Tibial nerve (tissue), 4 donors: Measurements from ENCODE around the gene RRAS. TPM values are rescaled to one million over a fixed set of nuclear protein-coding genes. Genes with fewer than 3 reads are reported as not detected.

Experiments used
- DNase-seq, 2 donors: peaks; one replicate each; pipeline ENCODE4 v3.0.0-alpha.2; 2019; ENCODE audit warnings: low spot score in 2 of 2
- H3K27ac ChIP-seq, 4 donors: fragments of 200-600 bp; sonication (generic) in 3 of 4; one replicate each; pipeline ENCODE4 v1.5.1; 2017 to 2019; ENCODE audit warnings: mild to moderate bottlenecking in 1 of 4
- H3K27me3 ChIP-seq, 2 donors: fragments of 200-600 bp; sonication (generic) in 1 of 2; one replicate each; pipeline versions ENCODE4 v1.5.1 to v1.6.0; 2017 to 2019
- H3K36me3 ChIP-seq, 3 donors: fragments of 200-600 bp; sonication (generic); one replicate each; pipeline ENCODE4 v1.5.1; 2018 to 2019
- H3K4me1 ChIP-seq, 4 donors: fragments of 200-600 bp; sonication (generic) in 3 of 4; one replicate each; pipeline ENCODE4 v1.5.1; 2017 to 2019
- H3K4me3 ChIP-seq, 4 donors: fragments of 200-600 bp; sonication (generic) in 3 of 4; one replicate each; pipeline ENCODE4 v1.5.1; 2017 to 2019; ENCODE audit warnings: mild to moderate bottlenecking in 1 of 4, moderate library complexity in 1 of 4
- H3K9me3 ChIP-seq, 4 donors: fragments of 200-600 bp; sonication (generic) in 3 of 4; one replicate each; pipeline ENCODE4 v1.5.1; 2017 to 2019
- EP300 ChIP-seq, 2 donors: sonication (generic); formaldehyde crosslinking; IDR thresholded peaks; one replicate each; pipeline ENCODE4 v1.6.1; 2017; ENCODE audit warnings: antibody characterized with exemption in 2 of 2, mild to moderate bottlenecking in 1 of 2
- POLR2A ChIP-seq, 2 donors: fragments of 450-650 bp; IDR thresholded peaks; one replicate each; pipeline ENCODE4 v1.6.1; 2017; ENCODE audit warnings: antibody characterized with exemption in 2 of 2, mild to moderate bottlenecking in 2 of 2, moderate library complexity in 2 of 2
- WGBS, 2 donors: methylation state at CpG; one replicate each; pipeline ENCODE4 v1.1.5; 2018; 5-methylcytosine and 5-hydroxymethylcytosine counted together
- total RNA-seq, 4 donors: library from RNA; depleted of rRNA; stranded (reverse); fragments of >200 nt; gene quantifications; one replicate each; pipeline ENCODE4 v1.1.0, GENCODE V29; 2016
- TF ChIP-seq, protein P1 (sequence below), 5 experiments: fragments of 200-600 bp in 3 of 5; fragments of 450-650 bp in 2 of 5; sonication (generic) in 3 of 5; IDR thresholded peaks; one replicate each; pipeline ENCODE4 v1.5.1; 2016 to 2019; ENCODE audit warnings: antibody characterized with exemption in 5 of 5, mild to moderate bottlenecking in 3 of 5, moderate library complexity in 2 of 5

Gene RRAS
- total RNA-seq, 4 donors from 2014 or later: 81.6 to 190 (median 162) TPM

DNA sequence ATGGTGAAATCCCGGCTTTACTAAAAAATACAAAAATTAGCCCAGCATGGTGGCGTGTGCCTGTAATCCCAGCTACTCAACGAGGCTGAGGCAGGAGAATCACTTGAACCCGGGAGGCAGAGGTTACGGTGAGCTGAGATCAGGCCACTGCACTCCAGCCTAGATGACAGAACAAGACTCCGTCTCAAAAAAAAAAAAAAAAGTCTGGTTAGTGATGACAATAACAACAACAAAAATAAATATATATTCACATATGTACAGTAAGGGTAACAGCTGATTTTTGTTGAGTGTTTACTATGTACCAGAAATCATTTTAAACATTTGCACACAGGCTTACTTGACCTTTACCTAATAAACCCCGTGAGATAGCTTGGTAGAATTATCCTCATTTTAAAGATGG, 23.0 kb downstream of the RRAS start:
- 92 to 94% methylated on average over 7 of the region's 7 CpGs for WGBS, 2 donors
- H3K27ac ChIP-seq: no peak overlapping the region
- no peaks in the 10 kb centered on the region for H3K9me3 ChIP-seq
- H3K4me1 ChIP-seq: peaks cover 0 to 29% (median 7%) of the 10 kb centered on the region in 4 donors
- DNase-seq: no peak
- H3K36me3 ChIP-seq: peaks cover 0 to 74% (median 40%) of the 10 kb centered on the region in 3 donors
- TF ChIP-seq POLR2A (IDR thresholded peaks at IDR 0.05): no peak
- TF ChIP-seq, protein P1, sequence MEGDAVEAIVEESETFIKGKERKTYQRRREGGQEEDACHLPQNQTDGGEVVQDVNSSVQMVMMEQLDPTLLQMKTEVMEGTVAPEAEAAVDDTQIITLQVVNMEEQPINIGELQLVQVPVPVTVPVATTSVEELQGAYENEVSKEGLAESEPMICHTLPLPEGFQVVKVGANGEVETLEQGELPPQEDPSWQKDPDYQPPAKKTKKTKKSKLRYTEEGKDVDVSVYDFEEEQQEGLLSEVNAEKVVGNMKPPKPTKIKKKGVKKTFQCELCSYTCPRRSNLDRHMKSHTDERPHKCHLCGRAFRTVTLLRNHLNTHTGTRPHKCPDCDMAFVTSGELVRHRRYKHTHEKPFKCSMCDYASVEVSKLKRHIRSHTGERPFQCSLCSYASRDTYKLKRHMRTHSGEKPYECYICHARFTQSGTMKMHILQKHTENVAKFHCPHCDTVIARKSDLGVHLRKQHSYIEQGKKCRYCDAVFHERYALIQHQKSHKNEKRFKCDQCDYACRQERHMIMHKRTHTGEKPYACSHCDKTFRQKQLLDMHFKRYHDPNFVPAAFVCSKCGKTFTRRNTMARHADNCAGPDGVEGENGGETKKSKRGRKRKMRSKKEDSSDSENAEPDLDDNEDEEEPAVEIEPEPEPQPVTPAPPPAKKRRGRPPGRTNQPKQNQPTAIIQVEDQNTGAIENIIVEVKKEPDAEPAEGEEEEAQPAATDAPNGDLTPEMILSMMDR (IDR thresholded peaks at IDR 0.05): no peak
- no peak for TF ChIP-seq EP300 (IDR thresholded peaks at IDR 0.05)
- H3K4me3 ChIP-seq: no peak overlapping the region
- H3K27me3 ChIP-seq: no peaks in the 10 kb centered on the region

- no peak for DNase-seq
These were observed 23.4 kb downstream of the RRAS start for GRCh38 chr19:49616532-49616931.

DNA sequence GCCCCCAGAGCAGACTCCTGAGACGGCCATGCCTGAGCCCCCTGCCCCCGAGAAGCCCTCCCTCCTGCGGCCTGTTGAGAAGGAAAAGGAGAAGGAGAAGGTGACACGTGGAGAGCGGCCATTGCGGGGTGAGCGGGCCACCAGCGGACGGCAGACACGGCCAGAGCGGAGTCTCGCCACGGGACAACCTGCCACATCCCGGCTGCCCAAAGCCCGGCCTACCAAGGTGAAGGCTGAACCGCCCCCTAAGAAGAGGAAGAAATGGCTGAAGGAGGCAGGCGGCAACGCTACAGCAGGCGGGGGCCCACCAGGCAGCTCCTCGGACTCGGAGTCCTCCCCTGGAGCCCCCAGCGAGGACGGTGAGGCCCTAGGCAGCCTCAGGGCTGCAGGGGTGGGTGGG, 24.1 kb downstream of the RRAS start:
- DNase-seq: no peak
- Histone ChIP-seq H3K27ac (no peak overlapping the region), H3K4me1 (peaks cover 0 to 31% (median 7%) of the 10 kb centered on the region in 4 donors), H3K27me3 (no peaks in the 10 kb centered on the region), H3K36me3 (peaks cover 0 to 72% (median 37%) of the 10 kb centered on the region in 3 donors), H3K9me3 (no peaks in the 10 kb centered on the region), H3K4me3 (no peak overlapping the region)
- TF ChIP-seq EP300 (IDR thresholded peaks at IDR 0.05) (no peak), POLR2A (IDR thresholded peaks at IDR 0.05) (no peak)
- TF ChIP-seq, protein P1 (IDR thresholded peaks at IDR 0.05): no peak
- 93 to 94% methylated on average over 23 of the region's 23 CpGs for WGBS, 2 donors

More at GRCh38 chr19:49616532-49616931, 23.4 kb downstream of the RRAS start:
- Histone ChIP-seq H3K9me3 (no peaks in the 10 kb centered on the region), H3K4me3 (no peak overlapping the region), H3K27ac (no peak overlapping the region), H3K36me3 (peaks cover 0 to 70% (median 38%) of the 10 kb centered on the region in 3 donors), H3K27me3 (no peaks in the 10 kb centered on the region), H3K4me1 (peaks cover 0 to 31% (median 7%) of the 10 kb centered on the region in 4 donors)
- 91 to 99% methylated on average over 7 of the region's 7 CpGs for WGBS, 2 donors
- TF ChIP-seq POLR2A (IDR thresholded peaks at IDR 0.05) (no peak), EP300 (IDR thresholded peaks at IDR 0.05) (no peak)
- TF ChIP-seq, protein P1 (IDR thresholded peaks at IDR 0.05): no peak

DNA sequence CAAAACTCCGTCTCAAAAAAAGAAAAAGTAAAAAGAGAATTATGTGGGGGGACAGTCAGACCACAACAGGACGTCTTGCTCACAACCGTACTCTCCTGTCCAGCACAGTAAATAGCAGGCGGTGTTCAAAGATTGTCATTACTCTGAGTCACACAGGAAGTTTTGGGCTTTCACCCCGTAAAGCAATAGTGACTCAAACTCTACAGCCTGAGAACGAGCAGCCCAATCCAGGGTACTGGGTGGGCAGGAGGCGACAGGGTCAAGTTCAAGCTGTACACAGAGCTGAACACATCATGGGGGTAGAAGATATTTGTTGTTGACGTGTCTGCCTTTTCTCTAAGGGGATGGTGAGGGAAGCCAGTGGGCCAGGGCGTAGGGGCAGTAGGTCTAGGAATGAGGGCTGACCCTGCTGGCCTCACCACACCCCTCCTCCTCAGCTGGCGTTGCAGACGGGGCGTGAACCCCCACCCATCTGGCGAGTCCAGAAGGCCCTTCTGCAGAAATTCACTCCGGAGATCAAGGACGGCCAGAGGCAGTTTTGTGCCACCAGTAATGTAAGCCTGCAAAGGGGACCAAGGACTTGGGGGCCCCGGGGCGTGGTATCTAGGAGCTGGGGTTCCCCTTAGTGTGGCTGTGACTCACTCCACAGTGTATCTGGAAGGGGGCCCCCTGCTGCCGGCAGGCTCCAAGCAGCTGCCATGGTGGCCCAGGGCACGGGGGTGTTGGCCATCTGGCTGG, 25.7 kb downstream of the RRAS start:
- Histone ChIP-seq H3K4me1 (peaks cover 0 to 31% (median 7%) of the 10 kb centered on the region in 4 donors), H3K9me3 (no peaks in the 10 kb centered on the region), H3K27ac (peak overlapping the region in 2 of 4 donors; percentile 7 to 67), H3K27me3 (no peaks in the 10 kb centered on the region), H3K36me3 (peaks cover 0 to 73% (median 29%) of the 10 kb centered on the region in 3 donors), H3K4me3 (no peak overlapping the region)
- WGBS, 2 donors: 56 to 57% methylated on average over 19 of the region's 19 CpGs
- no peak for DNase-seq
- TF ChIP-seq, protein P1 (IDR thresholded peaks at IDR 0.05): no peak
- no peak for TF ChIP-seq POLR2A (IDR thresholded peaks at IDR 0.05)
- TF ChIP-seq EP300 (IDR thresholded peaks at IDR 0.05): no peak

- Histone ChIP-seq H3K4me3 (no peak overlapping the region), H3K9me3 (no peaks in the 10 kb centered on the region), H3K4me1 (peaks cover 0 to 31% (median 7%) of the 10 kb centered on the region in 4 donors), H3K27me3 (no peaks in the 10 kb centered on the region), H3K36me3 (peaks cover 0 to 74% (median 23%) of the 10 kb centered on the region in 3 donors), H3K27ac (peak overlapping the region in 2 of 4 donors; percentile 7 to 67)
- no peak for DNase-seq
- TF ChIP-seq POLR2A (IDR thresholded peaks at IDR 0.05) (no peak), EP300 (IDR thresholded peaks at IDR 0.05) (no peak)
- TF ChIP-seq, protein P1 (IDR thresholded peaks at IDR 0.05): no peak
- 41 to 55% methylated on average over 4 of the region's 4 CpGs for WGBS, 2 donors
These were observed 26.6 kb downstream of the RRAS start for GRCh38 chr19:49613374-49613773.
